ENCODE results near the gene PNMA8C.
"Not testable (repeated sequence)": the region's sequence is repeated elsewhere in the genome, so short reads cannot be mapped to it uniquely, and the experiment has no call there.

Gene PNMA8C

DNA sequence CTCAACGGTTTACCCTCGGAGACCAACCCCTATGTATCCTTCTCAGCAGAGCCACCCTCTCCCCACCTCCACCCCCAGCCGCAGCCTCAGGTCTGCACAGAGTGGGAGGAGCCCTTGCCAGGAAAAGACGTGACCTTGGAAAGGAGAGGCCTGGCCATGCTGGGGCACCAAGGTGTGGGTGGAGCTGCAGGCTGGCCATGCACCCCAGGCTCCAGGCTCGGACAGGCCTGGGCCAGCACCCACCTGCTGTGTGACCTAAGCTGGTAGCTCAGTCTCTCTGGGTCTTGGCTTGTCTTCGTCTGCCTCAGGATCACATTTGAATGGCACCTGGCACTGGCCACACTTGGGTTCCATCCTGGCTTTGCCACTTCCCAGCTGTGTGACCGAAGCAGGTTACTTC is 44.9 kb downstream of the PNMA8C start:
- no peaks in the 10 kb centered on the region for H3K27me3 Mint-ChIP-seq
- no peaks in the 10 kb centered on the region for H3K4me1 Mint-ChIP-seq
- CTCF ChIA-PET: no interaction called here
- H3K4me3 Mint-ChIP-seq: no peak overlapping the region
- peaks cover 70% of the 10 kb centered on the region for H3K36me3 Mint-ChIP-seq
- H3K27ac Mint-ChIP-seq: no peak overlapping the region
- peak; percentile 5 for DNase-seq
- H3K9me3 Mint-ChIP-seq: no peaks in the 10 kb centered on the region

DNA sequence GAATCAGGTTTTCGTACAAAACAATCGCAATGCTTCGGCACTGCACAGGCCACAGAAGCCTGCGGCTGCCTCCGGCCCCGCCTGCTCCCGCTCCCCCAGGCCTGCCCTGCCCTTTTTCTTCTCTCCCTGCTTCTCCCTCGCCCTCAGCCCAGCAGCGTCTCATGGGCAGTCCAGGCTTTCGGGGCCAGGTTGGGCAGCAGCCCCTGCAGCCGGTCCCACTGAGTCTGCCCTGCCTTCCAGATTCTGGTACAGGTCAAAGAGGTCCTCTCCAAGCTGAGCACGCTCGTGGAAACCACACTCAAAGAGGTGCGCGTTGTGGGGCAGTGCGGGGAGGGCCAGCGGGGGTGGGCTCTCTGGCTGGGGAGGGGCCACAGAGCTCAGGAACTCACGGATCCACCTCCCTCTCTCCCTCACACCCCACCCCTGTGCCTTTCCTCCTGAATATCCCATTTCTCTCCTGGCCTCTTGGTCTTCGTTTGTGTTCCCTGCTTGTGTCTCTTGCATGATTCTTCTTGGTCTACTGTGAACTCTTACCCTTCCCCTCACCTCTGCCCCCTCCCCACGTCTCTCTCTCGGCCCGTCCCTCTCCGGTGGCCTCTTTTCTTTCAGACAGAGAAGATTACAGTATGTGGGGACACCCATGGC is 45.4 kb downstream of the PNMA8C start:
- peak; percentile 4 for DNase-seq
- CTCF ChIA-PET: no interaction called here
- Mint-ChIP-seq H3K27me3 (no peaks in the 10 kb centered on the region), H3K27ac (no peak overlapping the region), H3K4me1 (no peaks in the 10 kb centered on the region), H3K9me3 (no peaks in the 10 kb centered on the region), H3K36me3 (peaks cover 66% of the 10 kb centered on the region), H3K4me3 (no peak overlapping the region)

DNA sequence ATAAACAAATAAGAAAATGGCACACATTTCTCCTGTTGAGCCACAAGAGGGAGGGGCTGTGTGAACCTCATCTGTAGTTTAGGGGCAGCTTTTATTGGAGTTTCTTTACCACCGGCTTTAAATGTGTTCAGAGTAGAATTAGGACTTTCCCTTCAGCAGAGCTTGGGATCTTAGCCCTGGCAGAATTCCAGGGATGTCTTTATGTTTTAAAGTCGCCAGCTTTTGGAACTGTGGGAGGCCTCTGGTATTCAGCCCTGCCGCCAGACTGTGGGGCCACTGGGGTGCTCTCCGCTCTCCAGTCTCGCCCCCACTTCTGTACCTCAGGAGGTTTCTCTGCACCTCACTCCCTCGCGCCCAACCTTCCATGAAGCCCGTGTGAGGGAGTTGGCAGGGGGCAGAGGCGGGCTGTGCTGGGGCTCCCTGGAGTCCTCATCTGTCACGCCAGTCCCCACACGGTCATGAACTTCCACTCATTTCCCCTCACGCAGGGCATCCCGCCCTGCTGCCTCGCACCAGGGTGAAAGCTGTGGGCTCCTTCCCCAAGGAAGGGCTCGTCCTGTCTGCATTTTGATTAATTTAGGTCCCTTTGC is 46.9 kb downstream of the PNMA8C start:
- H3K27me3 Mint-ChIP-seq: no peaks in the 10 kb centered on the region
- no peak overlapping the region for H3K4me3 Mint-ChIP-seq
- H3K9me3 Mint-ChIP-seq: no peaks in the 10 kb centered on the region
- no peak for DNase-seq
- H3K27ac Mint-ChIP-seq: no peak overlapping the region
- CTCF ChIA-PET: no interaction called here
- H3K36me3 Mint-ChIP-seq: peaks cover 63% of the 10 kb centered on the region
- no peaks in the 10 kb centered on the region for H3K4me1 Mint-ChIP-seq

DNA sequence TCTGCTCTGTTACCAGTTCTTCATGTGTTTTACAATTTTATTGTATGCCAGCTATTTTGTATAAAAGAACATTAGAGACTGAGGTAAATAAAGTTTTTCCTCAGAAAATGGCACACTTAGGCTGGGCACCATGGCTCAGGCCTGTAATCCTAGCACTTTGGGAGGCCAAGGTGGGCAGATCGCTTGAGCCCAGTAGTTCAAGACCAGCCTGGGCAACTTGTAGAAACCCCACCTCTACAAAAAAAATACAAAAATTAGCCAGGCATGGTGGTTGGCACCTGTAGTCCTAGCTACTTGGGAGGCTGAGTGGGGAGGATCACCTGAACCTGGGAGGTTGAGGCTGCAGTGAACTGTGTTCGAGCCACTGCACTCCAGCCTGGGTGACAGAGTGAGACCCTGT is 47.4 kb downstream of the PNMA8C start:
- no peaks in the 10 kb centered on the region for H3K27me3 Mint-ChIP-seq
- CTCF ChIA-PET: interaction anchor here (1.1 kb wide), 1 partner anchor 113 kb away, joined by 4 read pairs; no protein-coding TSS in a partner anchor
- H3K4me3 Mint-ChIP-seq: no peak overlapping the region
- no peaks in the 10 kb centered on the region for H3K9me3 Mint-ChIP-seq
- H3K4me1 Mint-ChIP-seq: no peaks in the 10 kb centered on the region
- H3K27ac Mint-ChIP-seq: no peak overlapping the region
- peaks cover 62% of the 10 kb centered on the region for H3K36me3 Mint-ChIP-seq
- peak; percentile 1 for DNase-seq

DNA sequence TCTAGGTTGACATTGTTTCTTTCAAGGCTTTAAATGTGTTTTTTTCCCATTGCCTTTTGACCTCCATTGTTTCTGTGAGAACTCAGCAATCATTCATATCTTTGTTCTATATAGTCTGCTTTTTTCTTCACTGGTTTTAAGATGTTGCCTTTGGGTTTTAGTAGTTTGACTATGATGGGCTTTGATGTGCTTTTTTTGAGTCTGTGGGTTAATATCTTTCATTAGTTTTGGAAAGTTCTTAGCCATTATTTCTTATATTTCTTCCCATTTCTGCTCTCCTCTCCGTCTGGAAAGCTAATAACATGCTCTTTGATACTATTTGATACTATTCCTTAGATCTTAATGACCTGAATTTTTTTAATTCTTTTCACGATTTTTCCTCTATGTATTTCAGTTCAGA is 48.0 kb downstream of the PNMA8C start:
- CTCF ChIA-PET: interaction anchor here (0.7 to 1.1 kb wide), 2 partner anchors 100 to 113 kb away, joined by 3 to 4 read pairs; no protein-coding TSS in a partner anchor
- no peaks in the 10 kb centered on the region for H3K4me1 Mint-ChIP-seq
- DNase-seq: no peak
- no peak overlapping the region for H3K4me3 Mint-ChIP-seq
- H3K27me3 Mint-ChIP-seq: no peaks in the 10 kb centered on the region
- H3K36me3 Mint-ChIP-seq: peaks cover 63% of the 10 kb centered on the region
- H3K27ac Mint-ChIP-seq: no peak overlapping the region
- H3K9me3 Mint-ChIP-seq: no peaks in the 10 kb centered on the region

DNA sequence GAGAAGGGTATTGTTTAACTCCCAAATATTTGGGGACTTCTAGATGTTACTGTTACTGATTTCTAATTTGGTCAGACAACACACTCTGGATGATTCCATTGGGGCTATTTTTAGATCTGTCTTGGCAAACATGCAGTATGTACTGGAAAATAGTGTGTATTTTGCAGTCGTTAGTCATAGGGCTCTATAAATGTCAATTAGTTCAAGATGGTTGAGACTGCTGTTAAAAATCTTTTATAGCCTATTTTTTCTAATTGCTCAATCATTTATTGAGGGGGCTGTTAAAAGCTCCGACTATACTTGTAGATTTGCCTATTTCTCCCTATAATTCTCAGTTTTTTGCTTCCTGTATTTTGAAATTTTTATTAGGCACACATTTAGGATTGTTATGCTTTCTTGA is 50.5 kb downstream of the PNMA8C start:
- H3K4me3 Mint-ChIP-seq: no peak overlapping the region
- no peaks in the 10 kb centered on the region for H3K27me3 Mint-ChIP-seq
- CTCF ChIA-PET: interaction anchor here (1.6 kb wide), 1 partner anchor 10 kb away, joined by 9 read pairs; no protein-coding TSS in a partner anchor
- H3K4me1 Mint-ChIP-seq: no peaks in the 10 kb centered on the region
- H3K9me3 Mint-ChIP-seq: no peaks in the 10 kb centered on the region
- H3K27ac Mint-ChIP-seq: no peak overlapping the region
- no peak for DNase-seq
- H3K36me3 Mint-ChIP-seq: peaks cover 52% of the 10 kb centered on the region

DNA sequence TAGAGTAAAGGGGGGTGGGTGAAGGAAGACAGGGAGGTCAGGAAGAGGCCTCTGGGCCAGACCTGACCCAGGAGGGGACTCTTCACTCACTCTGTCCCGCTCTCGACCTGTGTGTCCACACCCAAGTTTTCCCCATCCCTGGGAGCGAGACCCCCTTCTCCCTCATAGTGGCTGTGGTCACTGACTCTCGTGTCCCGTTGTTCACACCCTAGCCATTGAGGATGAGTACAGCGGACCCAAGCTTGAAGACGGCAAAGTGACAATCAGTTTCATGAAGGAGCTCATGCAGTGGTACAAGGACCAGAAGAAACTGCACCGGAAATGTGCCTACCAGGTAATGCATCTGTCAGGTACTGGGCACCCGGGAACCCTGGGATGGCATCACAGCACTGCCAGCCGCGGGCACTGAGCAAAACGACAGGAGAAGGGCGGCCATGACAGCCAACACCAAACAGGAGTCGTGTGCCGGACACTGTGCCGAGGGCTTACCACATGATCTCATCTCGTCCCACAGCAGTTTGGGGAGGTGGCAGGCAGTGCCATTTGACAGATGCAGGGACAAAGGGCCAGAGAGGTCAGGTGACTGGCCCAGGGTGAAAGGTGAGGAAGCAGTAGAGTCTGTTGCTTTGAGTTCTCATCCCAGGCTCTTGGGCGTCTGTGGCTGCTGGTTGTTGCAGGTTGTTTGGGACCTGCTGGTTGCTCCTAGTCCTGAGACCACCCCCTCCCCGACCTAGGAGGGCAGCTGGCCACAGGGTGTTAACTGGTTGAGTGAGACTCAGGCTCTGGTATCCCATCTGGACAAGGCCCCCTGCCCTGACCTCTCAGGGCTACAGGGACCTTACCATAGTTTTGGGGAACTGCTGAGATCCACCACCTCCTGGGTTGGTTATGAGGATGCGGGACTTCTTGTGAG is 52.2 kb downstream of the PNMA8C start:
- H3K36me3 Mint-ChIP-seq: peaks cover 45% of the 10 kb centered on the region
- no peaks in the 10 kb centered on the region for H3K9me3 Mint-ChIP-seq
- H3K27me3 Mint-ChIP-seq: no peaks in the 10 kb centered on the region
- peaks cover 10% of the 10 kb centered on the region for H3K4me1 Mint-ChIP-seq
- CTCF ChIA-PET: interaction anchor here (0.7 to 1.6 kb wide), 2 partner anchors 8 to 30 kb away, joined by 3 to 9 read pairs; partner anchors contain the start of gene PPP5C
- peak; percentile 11 for DNase-seq
- H3K27ac Mint-ChIP-seq: no peak overlapping the region
- H3K4me3 Mint-ChIP-seq: no peak overlapping the region

DNA sequence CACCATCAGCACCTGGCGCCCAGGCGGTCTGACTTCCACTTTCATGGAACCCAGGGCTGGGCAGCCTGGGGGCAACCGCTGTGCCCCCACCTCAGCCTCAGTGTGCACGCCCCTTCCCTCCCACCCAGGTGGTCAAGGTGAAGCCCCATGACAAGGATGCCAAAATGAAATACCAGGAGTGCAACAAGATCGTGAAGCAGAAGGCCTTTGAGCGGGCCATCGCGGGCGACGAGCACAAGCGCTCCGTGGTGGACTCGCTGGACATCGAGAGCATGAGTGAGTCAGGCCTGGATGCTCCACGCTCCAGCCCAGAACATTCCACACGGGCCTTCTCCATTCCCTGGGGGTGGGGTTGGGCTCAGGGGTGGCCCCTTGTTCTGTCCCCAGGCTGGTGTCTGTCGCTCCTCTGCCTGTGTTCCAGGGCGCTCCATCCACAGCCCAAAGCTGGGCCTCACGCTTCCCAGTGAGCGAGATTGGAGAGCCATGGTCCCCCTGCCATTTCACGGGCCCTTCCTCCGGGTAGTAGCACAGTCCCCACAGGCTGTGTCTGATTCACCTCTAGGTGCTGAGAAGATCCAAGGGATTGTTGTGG is 53.2 kb downstream of the PNMA8C start:
- Mint-ChIP-seq H3K4me1 (peaks cover 15% of the 10 kb centered on the region), H3K36me3 (peaks cover 40% of the 10 kb centered on the region)
- peak; percentile 7 for DNase-seq
- H3K9me3 Mint-ChIP-seq, H3K4me3 Mint-ChIP-seq, H3K27ac Mint-ChIP-seq, CTCF ChIA-PET, H3K27me3 Mint-ChIP-seq: not testable (repeated sequence)

Measured in activated naive CD4-positive, alpha-beta T cell treated with anti-CD3 and anti-CD28 coated beads, Interleukin-2, amount 10 ng/mL, durations not matched to agents 7 days and 5 days (primary cell).